CD14-positive monocyte (primary cell): ENCODE results near the gene FGD3. TPM values are rescaled to one million over a fixed set of nuclear protein-coding genes. Genes with fewer than 3 reads are reported as not detected.

Source experiments
- DNase-seq, 3 donors: peaks; one replicate each; pipeline ENCODE4 v3.0.0-alpha.2; 2011 to 2022
- H2AFZ ChIP-seq: 2 replicates; pipeline ENCODE4 v1.6.0; 2012; ENCODE audit warnings: mild to moderate bottlenecking, low read depth, low read length, inconsistent platforms; ENCODE audit not compliant: insufficient read depth, poor library complexity, severe bottlenecking
- H3K27ac ChIP-seq, 2 donors: 1 replicate in 1 of 2; 2 replicates in 1 of 2; pipeline ENCODE4 v1.5.1; 2012 to 2013; ENCODE audit warnings: low read length in 2 of 2, control low read depth in 1 of 2, inconsistent platforms in 1 of 2, low read depth in 1 of 2, mild to moderate bottlenecking in 1 of 2
- H3K27me3 ChIP-seq, 2 donors: one replicate each; pipeline versions ENCODE4 v1.6.0 to v1.6.1; 2011 to 2013; ENCODE audit warnings: low read length in 2 of 2; ENCODE audit not compliant: control insufficient read depth in 2 of 2, insufficient read depth in 2 of 2
- H3K36me3 ChIP-seq, 2 donors: replicated peaks in 1 of 2; 1 replicate in 1 of 2; 2 replicates in 1 of 2; pipeline versions ENCODE4 v1.5.1 to v1.6.1; 2012 to 2013; ENCODE audit warnings: low read length in 2 of 2, control low read depth in 1 of 2, inconsistent platforms in 1 of 2, mild to moderate bottlenecking in 1 of 2; ENCODE audit not compliant: insufficient read depth in 2 of 2, control insufficient read depth in 1 of 2
- H3K4me1 ChIP-seq, 2 donors: 1 replicate in 1 of 2; 2 replicates in 1 of 2; pipeline versions ENCODE4 v1.5.1 to v1.6.1; 2012 to 2013; ENCODE audit warnings: low read length in 2 of 2, control low read depth in 1 of 2, inconsistent platforms in 1 of 2, mild to moderate bottlenecking in 1 of 2, moderate library complexity in 1 of 2; ENCODE audit not compliant: insufficient read depth in 2 of 2, control insufficient read depth in 1 of 2
- H3K4me2 ChIP-seq: replicated peaks from 2 replicates; pipeline ENCODE3; 2012; ENCODE audit warnings: low read length, moderate library complexity, mild to moderate bottlenecking; ENCODE audit not compliant: poor library complexity, severe bottlenecking; ENCODE audit errors: extremely low read depth
- H3K4me3 ChIP-seq, 3 experiments: fragments of 200-600 bp in 1 of 3; sonication (generic) in 1 of 3; replicated peaks in 1 of 3; 1 replicate in 2 of 3; 2 replicates in 1 of 3; pipeline ENCODE4 v1.5.1; 2011 to 2013; ENCODE audit warnings: low read length in 3 of 3, mild to moderate bottlenecking in 3 of 3, control low read depth in 2 of 3, low read depth in 2 of 3, inconsistent platforms in 1 of 3, moderate library complexity in 1 of 3
- H3K79me2 ChIP-seq: 2 replicates; pipeline ENCODE4 v1.6.0; 2012; ENCODE audit warnings: mild to moderate bottlenecking, control low read depth, inconsistent platforms, low read length, moderate library complexity; ENCODE audit not compliant: insufficient read depth
- H3K9ac ChIP-seq: 2 replicates; pipeline ENCODE4 v1.6.0; 2017; ENCODE audit warnings: low read length, mild to moderate bottlenecking; ENCODE audit not compliant: insufficient read depth, poor library complexity, severe bottlenecking
- H3K9me3 ChIP-seq, 2 donors: replicated peaks in 1 of 2; 1 replicate in 1 of 2; 2 replicates in 1 of 2; pipeline versions ENCODE4 v1.5.1 to v1.6.1; 2012 to 2013; ENCODE audit warnings: low read length in 2 of 2, control low read depth in 1 of 2; ENCODE audit not compliant: control insufficient read depth in 1 of 2, insufficient read depth in 1 of 2
- H4K20me1 ChIP-seq: 2 replicates; pipeline ENCODE4 v1.6.0; 2012; ENCODE audit warnings: mild to moderate bottlenecking, low read length, control low read depth, moderate library complexity; ENCODE audit not compliant: insufficient read depth
- H3K27ac Mint-ChIP-seq, 7 donors: one replicate each; pipeline ENCODE4 v1.8.0; 2020; ENCODE audit warnings: mild to moderate bottlenecking in 7 of 7, mixed read lengths in 7 of 7, moderate library complexity in 6 of 7, inconsistent platforms in 2 of 7
- H3K27me3 Mint-ChIP-seq, 3 donors: one replicate each; pipeline ENCODE4 v1.8.0; 2021 to 2022; ENCODE audit warnings: low read depth in 3 of 3, mild to moderate bottlenecking in 3 of 3, mixed read lengths in 3 of 3, moderate library complexity in 3 of 3, inconsistent platforms in 1 of 3
- H3K36me3 Mint-ChIP-seq, 2 donors: one replicate each; pipeline ENCODE4 v1.8.0; 2020; ENCODE audit warnings: mixed read lengths in 2 of 2, inconsistent platforms in 1 of 2, mild to moderate bottlenecking in 1 of 2
- H3K4me1 Mint-ChIP-seq: one replicate; pipeline ENCODE4 v1.8.0; 2020; ENCODE audit warnings: mild to moderate bottlenecking, mixed read lengths
- H3K4me3 Mint-ChIP-seq, 2 donors: one replicate each; pipeline ENCODE4 v1.8.0; 2020; ENCODE audit warnings: mild to moderate bottlenecking in 2 of 2, mixed read lengths in 2 of 2, moderate library complexity in 1 of 2
- H3K9me3 Mint-ChIP-seq, 7 donors: one replicate each; pipeline ENCODE4 v1.8.0; 2020 to 2022; ENCODE audit warnings: mixed read lengths in 7 of 7, mild to moderate bottlenecking in 6 of 7, moderate library complexity in 6 of 7, inconsistent platforms in 2 of 7
- CTCF ChIP-seq: fragments of 200-600 bp; IDR thresholded peaks from one replicate; pipeline ENCODE4 v1.8.0; 2022; ENCODE audit warnings: antibody characterized with exemption, mild to moderate bottlenecking
- WGBS: methylation state at CpG from one replicate; pipeline ENCODE4 v1.1.5; 2013; ENCODE audit warnings: missing lambda C conversion rate; ENCODE audit not compliant: insufficient coverage; 5-methylcytosine and 5-hydroxymethylcytosine counted together
- intact Hi-C, 2 donors: fragments of 100-400 bp; cut with micrococcal nuclease; formaldehyde crosslinking; loops; one replicate each; pipeline versions ENCODE4 v1.15.0 to v1.15.1; 2023
- polyA plus RNA-seq, 3 donors: library from polyadenylated mRNA; depleted of rRNA in 1 of 3; unstranded in 2 of 3; stranded (reverse) in 1 of 3; fragments of 300-500 nt in 2 of 3; fragments of >200 nt in 1 of 3; fragmentation: Illumina TruSeq in 2 of 3; gene quantifications; 1 replicate in 2 of 3; 2 replicates in 1 of 3; pipeline ENCODE4 v1.2.3, GENCODE V29; 2012 to 2021

Gene FGD3
- polyA plus RNA-seq, 3 donors = 32.4 to 120 (median 56.2) TPM

DNA sequence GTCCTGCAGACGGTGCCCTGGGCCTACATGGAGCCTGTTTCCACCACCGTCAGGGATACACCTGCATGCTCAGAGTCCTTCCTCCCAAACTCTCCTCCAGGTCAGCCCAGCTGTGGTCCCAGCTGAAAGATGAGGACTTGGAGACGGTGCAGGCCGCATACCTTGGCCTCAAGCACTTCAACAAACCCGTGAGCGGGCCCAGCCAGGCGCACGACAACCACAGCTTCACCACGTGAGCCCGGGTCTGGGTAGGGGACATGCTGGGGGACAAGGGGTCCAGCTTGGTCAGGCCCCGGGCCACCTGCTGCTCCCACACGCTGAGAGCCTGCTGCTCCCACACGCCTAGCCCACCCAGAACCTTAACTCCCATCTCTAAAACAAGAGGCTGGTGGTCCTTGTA, 132.0 kb downstream of the FGD3 start:
- H3K9ac ChIP-seq = no peak overlapping the region
- H3K4me1 Mint-ChIP-seq = peaks cover 17% of the 10 kb centered on the region

DNA sequence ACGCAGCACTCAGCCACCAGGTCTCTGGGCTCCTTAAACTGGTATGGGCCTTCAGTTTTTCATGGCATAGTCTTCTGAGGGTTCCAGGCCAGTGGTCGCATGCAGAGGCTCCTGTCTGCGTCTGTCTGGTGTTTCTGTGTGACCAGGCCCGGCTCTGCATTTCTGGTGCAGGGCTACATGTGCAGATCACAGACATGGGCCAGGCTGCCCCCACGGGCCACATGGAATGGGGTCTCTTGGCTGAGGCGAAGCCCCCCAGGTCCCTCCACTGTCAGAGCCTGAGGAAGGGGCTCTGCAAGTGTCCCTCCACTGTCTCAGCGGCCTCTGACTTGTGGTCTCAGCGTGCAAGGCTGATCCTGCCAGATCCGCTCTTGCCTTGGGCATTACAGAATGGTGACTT, 133.1 kb downstream of the FGD3 start:
- peaks cover 23 to 44% of the 10 kb centered on the region in 2 donors for H3K36me3 Mint-ChIP-seq
- peaks cover under 1 to 2% (median 2%) of the 10 kb centered on the region in 7 donors for H3K9me3 Mint-ChIP-seq
- Histone ChIP-seq H3K9me3 (peaks cover 0 to 1% of the 10 kb centered on the region in 2 donors), H3K79me2 (no peaks in the 10 kb centered on the region), H3K4me1 (peaks cover 16 to 19% of the 10 kb centered on the region in 2 donors), H3K4me3 (no peak overlapping the region), H2AFZ (no peak overlapping the region), H3K27me3 (no peaks in the 10 kb centered on the region), H4K20me1 (no peaks in the 10 kb centered on the region), H3K9ac (no peak overlapping the region), H3K4me2 (no peak overlapping the region), H3K27ac (no peak overlapping the region), H3K36me3 (peaks cover 4 to 59% of the 10 kb centered on the region in 2 donors)
- DNase-seq = no peak
- peak overlapping the region in 2 of 7 donors; percentile 30 to 64 for H3K27ac Mint-ChIP-seq
- peaks cover 0 to 6% (median 0%) of the 10 kb centered on the region in 3 donors for H3K27me3 Mint-ChIP-seq
- H3K4me1 Mint-ChIP-seq = peaks cover 17% of the 10 kb centered on the region
- WGBS = 90% methylated on average over 7 of the region's 9 CpGs
- intact Hi-C loops = no loop called here
- H3K4me3 Mint-ChIP-seq = no peak overlapping the region
- no peak for TF ChIP-seq CTCF

More for the DNA sequence above, 132.0 kb downstream of the FGD3 start:
- Mint-ChIP-seq H3K36me3 (peaks cover 21 to 43% of the 10 kb centered on the region in 2 donors), H3K27me3 (peaks cover 0 to 6% (median 0%) of the 10 kb centered on the region in 3 donors), H3K4me3 (no peak overlapping the region), H3K9me3 (no peaks in the 10 kb centered on the region), H3K27ac (peak overlapping the region in 1 of 7 donors; percentile 50)
- Histone ChIP-seq H3K4me1 (peaks cover 16 to 19% of the 10 kb centered on the region in 2 donors), H3K4me2 (no peak overlapping the region), H2AFZ (no peak overlapping the region), H4K20me1 (no peaks in the 10 kb centered on the region), H3K9me3 (no peaks in the 10 kb centered on the region), H3K27me3 (no peaks in the 10 kb centered on the region), H3K79me2 (no peaks in the 10 kb centered on the region), H3K4me3 (no peak overlapping the region), H3K27ac (no peak overlapping the region), H3K36me3 (peaks cover 3 to 50% of the 10 kb centered on the region in 2 donors)
- no peak for TF ChIP-seq CTCF
- intact Hi-C loops = no loop called here
- DNase-seq = no peak
- WGBS = 92% methylated on average over 11 of the region's 13 CpGs
